Stimulated activated CD8-positive, alpha-beta memory T cell treated with anti-CD3 and anti-CD28 coated beads, Interleukin-7, amount 100 ng/mL, for 4 hours (primary cell): ENCODE results near the gene NUS1.
"Not testable (repeated sequence)": the region's sequence is repeated elsewhere in the genome, so short reads cannot be mapped to it uniquely, and the experiment has no call there.

Experiments
- DNase-seq, 2 donors: peaks; one replicate each; pipeline ENCODE4 v3.0.0-alpha.2; 2020; ENCODE audit warnings: low read depth in 2 of 2

Gene NUS1

GRCh38 chr6:117674991-117675657, at the start of gene NUS1:
Gene NUS1, plus strand, starts transcription at chr6:117675469. Its CDS starts 202 bp downstream, at chr6:117675671.
- peak; percentile 98 to 99 for DNase-seq

- DNase-seq, result no peak
Measured at GRCh38 chr6:117627533-117627932, 47.7 kb upstream of the NUS1 start.

- DNase-seq, result no peak
Measured at GRCh38 chr6:117629119-117629660, 46.1 kb upstream of the NUS1 start.

- no peak for DNase-seq
Measured at GRCh38 chr6:117637770-117638169, 37.5 kb upstream of the NUS1 start.

- DNase-seq, result no peak
Measured at GRCh38 chr6:117642976-117643375, 32.3 kb upstream of the NUS1 start.

GRCh38 chr6:117651984-117652383, 23.3 kb upstream of the NUS1 start:
- not testable (repeated sequence) for DNase-seq

GRCh38 chr6:117653949-117654348, 21.3 kb upstream of the NUS1 start:
- DNase-seq, result no peak

GRCh38 chr6:117655380-117655779, 19.9 kb upstream of the NUS1 start:
- no peak for DNase-seq

- no peak for DNase-seq
Measured at GRCh38 chr6:117666881-117667280, 8.4 kb upstream of the NUS1 start.

GRCh38 chr6:117668736-117669135, 6.5 kb upstream of the NUS1 start:
- DNase-seq, result no peak

GRCh38 chr6:117674503-117674902, 766 bp upstream of the NUS1 start:
- no peak for DNase-seq

- DNase-seq, result not testable (repeated sequence)
Measured at GRCh38 chr6:117675658-117676301, 511 bp downstream of the NUS1 start.

GRCh38 chr6:117676577-117677218, 1.4 kb downstream of the NUS1 start:
- no peak for DNase-seq

GRCh38 chr6:117677553-117678141, 2.4 kb downstream of the NUS1 start:
- DNase-seq, result no peak

- DNase-seq, result no peak
Measured at GRCh38 chr6:117681162-117681741, 6.0 kb downstream of the NUS1 start.

GRCh38 chr6:117684749-117685148, 9.5 kb downstream of the NUS1 start:
- no peak for DNase-seq

- DNase-seq, result no peak
Measured at GRCh38 chr6:117685359-117685758, 10.1 kb downstream of the NUS1 start.

GRCh38 chr6:117687021-117687648, 11.9 kb downstream of the NUS1 start:
- no peak for DNase-seq

GRCh38 chr6:117689584-117689983, 14.3 kb downstream of the NUS1 start:
- not testable (repeated sequence) for DNase-seq

- DNase-seq, result no peak
Measured at GRCh38 chr6:117706504-117706903, 31.2 kb downstream of the NUS1 start.

- DNase-seq, result not testable (repeated sequence)
Measured at GRCh38 chr6:117706936-117707509, 31.8 kb downstream of the NUS1 start.
